NK-92 (cell line): ENCODE measurements around the gene TAOK3.
"Not testable (repeated sequence)": the region's sequence is repeated elsewhere in the genome, so short reads cannot be mapped to it uniquely, and the experiment has no call there.

Experiments
- DNase-seq: peaks from one replicate; lab custom pipeline; 2025; ENCODE audit not compliant: unreplicated experiment; lab: John Stamatoyannopoulos, UW

TAOK3 gene

DNA sequence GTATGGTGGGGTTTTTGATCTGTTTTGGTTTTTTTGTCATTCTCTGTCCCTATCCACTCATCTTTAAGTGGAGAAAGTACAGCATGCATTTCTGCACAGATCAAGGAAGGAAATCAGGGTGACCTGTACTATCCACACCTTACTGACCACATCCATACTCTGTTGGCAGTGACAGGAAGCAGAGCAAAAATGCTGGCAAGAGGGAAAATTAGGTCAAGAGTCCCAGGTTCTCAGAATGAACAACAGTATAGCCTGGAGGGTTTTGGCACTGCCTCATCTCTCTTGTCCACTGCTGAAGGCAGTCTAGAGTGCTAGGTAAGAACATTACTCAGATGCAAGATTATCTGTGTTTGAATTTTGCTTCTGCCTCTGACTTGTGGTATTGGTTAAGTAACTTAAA, 70.7 kb downstream of the TAOK3 start:
- DNase-seq, result no peak

DNA sequence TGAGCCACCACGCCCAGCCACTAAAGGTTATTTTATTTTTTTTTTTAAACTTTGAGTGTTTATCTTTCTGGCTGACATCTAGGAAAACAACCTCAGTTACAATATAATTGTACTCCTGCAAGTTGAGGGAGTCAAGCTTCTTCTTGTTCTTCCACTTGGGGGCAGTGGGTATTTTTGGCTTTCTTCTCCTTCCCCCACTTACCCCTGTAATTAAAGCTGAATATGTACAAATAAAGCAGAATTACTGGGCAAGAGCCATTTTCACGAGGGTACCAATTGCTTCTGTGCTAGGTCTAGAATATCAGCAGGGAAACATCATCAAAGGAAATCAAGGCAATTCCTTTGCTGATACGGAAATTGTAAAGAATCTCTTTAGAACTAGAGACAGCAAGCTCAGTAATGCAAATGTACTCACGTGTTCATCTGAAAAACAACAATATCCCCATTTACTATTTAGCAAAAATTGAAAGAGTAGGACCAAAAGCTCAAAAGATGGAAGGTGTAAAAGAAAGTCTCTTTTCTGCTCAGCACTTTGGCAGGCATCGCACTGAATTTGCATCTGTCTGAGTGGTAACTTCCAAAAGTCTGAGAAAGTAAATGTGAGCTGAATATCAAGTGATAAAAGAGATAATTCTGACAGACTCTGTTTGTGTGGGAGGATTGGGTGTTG, 72.8 kb downstream of the TAOK3 start:
- DNase-seq, result no peak

DNA sequence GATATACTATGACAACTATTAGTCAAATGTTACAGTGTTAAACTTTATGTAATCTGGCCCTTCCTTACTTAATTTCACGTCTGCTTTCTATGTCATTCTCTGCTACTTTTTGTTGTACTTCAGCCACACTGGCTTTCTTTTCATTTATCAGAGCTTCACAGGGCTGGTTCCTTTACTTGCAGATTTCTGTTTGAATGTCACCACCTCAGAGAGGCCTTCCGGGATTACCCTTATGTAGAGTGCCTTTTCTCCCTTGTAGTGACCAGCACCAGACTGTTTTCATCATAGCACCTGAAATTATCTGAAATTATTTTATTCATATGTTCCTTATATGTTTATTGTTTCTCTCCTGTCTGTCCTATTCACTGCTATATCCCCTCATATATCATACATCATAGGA, 75.4 kb downstream of the TAOK3 start:
- DNase-seq, result no peak

DNA sequence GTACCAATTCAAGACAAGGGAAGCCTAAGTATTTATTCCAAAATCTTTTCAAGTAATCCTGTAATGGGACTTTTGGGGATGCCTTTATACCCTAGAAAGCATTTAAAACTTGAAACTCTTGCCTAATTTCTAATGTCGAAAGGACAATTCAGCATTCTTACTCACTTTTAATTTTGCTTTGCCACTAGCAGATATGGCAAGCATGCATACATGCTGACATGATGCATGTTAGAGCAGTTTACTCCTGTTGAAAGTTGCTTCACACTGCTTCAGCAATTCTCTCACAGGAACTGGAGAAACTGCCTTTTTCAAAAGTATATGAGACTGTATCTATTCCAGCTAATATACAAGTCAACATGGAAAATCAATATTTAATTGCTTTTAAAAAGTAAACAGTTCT, 79.9 kb downstream of the TAOK3 start:
- no peak for DNase-seq

DNA sequence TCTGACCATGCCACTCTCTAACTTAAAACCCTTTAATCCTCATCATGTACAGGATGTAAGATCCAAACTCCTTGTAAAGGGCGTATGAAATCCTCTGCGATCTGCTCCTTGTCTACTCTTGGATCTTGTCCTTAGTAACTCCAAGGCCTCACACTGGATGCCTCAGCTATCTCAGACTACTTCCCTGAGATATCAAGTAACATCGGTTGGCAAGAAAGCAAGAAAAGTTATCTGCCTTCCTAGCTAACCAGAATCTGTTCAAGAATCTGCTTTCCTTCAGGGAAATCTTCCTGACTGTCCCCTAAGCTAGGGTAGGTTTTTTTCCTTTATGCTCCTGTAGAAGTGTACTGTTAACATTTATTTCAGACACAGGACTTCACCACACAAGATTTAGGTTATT, 82.6 kb downstream of the TAOK3 start:
- DNase-seq, result no peak

DNA sequence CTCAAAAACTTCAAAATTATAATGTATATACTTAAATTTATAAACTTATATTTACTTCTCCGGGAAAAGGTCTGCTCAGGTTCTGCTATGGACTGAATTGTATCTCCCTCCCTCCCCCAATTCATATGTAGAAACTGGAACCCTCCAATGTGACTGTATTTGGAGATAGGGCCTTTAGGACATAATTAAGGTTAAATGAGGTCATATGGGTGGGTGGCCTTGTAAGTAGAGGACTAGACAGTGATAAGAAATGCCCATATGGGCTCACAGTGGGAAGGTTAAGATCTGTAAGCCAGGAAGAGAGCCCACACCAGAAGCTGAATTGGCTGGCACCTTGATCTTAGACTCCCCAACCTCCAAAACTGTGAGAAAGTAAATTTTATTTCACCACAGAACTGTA, 84.5 kb downstream of the TAOK3 start:
- DNase-seq, result no peak

DNA sequence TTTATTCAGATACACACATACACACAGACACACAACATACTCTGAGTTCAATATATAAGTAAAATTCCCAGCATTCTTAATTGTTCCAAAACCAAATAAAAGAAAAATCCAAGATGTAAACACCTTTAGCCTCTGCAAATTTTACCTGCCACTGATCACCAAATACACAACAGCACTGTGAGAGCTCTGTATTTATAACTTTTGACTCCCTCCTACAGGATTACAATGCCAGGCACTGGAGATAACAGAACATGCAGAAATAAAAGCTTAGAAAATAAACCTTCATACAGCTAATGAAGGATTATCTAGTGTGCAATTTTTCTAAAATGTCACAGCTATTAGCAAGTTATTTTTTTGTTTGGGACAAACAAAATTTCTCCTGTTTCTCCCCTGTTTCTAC, 85.0 kb downstream of the TAOK3 start:
- DNase-seq, result no peak

DNA sequence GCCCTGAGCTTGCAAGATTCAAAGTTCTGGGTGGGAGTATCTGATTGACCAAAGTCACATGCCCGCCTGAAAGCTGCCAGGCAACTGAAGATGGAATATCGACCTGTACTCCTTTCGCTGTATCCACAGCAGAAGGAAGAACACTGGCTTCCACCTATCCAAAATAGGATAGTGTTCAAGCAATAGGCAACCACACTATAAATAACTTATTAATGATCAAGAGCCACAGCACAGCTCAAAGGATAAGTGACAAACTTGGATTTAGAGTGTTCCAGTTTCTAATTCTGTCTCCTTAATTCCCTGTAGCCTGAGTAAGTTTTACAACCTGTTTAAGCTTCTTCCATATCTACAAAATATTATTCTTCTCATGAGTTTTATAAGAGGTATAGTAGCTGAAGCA, 89.9 kb downstream of the TAOK3 start:
- DNase-seq, result no peak

DNA sequence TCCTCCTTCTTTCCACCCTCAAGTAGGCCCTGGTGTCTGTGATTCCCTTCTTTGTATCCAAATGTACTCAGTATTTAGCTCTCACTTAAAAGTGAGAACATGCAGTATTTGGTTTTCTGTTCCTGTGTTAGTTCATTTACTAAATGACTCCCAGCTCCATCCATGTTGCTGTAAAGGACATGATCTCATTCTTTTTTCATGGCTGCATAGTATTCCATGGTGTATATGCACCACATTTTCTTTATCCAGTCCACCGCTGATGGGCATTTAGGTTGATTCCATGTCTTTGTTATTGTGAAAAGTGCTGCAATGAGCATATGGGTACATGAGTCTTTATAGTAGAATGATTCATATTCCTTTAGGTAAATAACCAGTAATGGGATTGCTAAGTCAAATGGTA, 94.4 kb downstream of the TAOK3 start:
- not testable (repeated sequence) for DNase-seq

DNA sequence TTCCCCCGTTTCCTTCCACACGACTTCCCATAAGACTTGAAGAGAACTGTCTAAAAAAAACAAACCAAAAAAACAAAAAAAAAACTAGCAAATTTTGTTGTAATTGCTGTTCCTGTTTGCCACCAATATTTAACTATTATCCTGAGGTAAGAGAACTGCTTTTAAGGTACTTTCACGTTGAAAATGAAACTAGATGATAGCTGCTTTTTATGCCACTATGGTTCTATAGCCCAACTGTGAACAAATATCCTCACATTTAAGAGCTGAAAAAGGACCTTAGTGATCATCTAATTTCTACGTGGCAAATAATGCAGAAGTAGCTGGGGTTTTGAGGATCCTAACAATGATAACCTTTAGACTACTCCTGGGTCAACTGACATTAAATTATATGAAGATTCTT, 98.6 kb downstream of the TAOK3 start:
- no peak for DNase-seq

DNA sequence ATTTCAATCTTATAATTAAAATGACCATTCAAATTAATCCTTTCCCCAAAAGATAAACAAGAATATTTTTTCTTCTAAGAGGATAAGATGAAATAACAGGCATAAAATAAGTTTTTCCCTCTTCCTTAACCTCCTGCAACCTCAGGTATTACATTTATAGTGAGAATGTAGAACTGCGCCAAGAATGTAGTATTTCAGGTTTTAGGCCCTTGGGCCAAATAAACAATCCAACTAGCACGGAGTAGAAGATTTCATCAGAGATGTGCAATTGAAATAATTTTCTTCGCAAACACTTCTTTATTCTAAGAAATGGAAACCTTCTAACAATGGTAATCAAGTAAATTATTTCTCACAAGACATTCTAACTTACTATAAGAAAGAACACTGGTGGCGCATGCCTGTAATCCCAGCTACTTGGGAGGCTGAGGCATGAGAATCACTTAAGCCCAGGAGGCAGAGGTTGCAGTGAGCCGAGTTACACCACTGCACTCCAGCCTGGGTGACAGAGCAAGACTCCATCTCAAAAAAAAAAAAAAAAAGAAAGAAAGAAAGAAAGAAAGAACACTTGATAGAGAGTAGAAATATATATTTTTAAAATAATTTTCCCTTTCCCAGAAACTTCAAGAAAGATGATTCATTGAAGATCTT, 100.8 kb downstream of the TAOK3 start:
- no peak for DNase-seq

DNA sequence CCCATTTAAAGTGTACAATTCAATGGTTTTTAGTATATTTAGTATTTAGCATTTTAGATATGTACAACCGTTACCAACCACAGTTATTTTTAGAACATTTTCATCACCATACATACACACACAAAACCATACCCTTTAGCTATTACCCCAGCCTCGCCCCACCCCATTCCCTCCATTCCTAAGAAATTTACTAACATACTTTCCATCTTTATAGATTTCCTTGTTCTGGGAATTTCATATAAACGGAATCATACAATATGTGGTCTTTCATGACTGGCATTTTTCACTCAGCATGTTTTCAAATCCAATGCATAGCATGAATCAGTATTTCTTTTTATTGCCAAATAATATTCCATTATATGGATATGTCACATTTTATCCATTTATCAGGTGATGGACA, 101.5 kb downstream of the TAOK3 start:
- DNase-seq, result no peak

DNA sequence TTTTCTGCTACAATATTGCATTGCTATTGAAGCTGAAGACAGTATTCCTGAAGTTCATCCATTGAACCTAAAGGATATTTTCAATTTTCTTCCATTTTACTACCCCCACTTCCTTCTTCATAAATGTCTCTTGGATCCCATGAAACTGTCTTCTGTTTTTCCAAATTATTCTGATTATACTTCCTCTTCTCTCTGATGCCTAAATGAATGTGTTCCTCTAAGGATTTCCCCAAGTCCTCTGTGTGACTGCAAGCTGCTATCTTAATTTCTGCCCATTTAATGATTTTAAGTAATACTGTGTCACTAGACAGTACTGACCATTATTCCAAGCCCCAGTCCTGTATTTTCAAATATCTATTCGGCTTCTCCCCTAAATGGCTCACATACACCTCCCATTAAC, 102.9 kb downstream of the TAOK3 start:
- no peak for DNase-seq

DNA sequence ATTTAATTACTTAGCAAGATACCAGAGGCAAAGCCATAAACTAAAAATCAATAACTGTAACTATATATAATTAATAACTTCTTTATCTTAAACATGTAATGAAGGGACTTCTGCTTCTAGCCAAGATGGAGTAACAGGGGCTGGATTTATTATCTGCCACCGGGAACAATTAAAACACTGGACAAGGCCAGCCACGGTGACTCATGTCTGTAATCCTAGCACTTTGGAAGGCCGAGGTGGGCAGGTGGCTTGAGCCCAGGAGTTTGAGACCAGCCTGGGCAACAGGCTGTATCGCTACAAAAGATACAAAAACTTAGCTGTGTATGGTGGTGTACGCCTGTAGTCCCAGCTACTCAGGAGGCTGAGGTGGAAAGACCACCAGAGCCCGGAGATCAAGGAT, 113.6 kb downstream of the TAOK3 start:
- DNase-seq, result no peak

DNA sequence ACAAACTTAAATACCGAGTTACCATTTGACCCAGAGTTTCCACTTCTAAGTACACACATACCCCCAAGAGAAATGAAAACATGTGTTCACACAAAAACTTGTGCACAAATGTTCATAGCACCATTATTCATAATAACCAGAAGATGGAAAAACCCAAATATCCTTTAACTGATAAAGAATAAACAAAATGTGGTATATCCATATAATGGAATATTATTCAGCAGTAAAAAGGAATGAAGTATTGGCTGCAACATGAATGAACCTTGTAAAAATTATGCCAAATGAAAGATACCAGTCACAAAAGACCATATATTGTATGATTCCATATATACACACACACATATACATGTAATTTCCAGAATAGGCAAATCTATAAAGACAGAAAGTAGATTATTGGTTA, 116.4 kb downstream of the TAOK3 start:
- DNase-seq, result no peak

DNA sequence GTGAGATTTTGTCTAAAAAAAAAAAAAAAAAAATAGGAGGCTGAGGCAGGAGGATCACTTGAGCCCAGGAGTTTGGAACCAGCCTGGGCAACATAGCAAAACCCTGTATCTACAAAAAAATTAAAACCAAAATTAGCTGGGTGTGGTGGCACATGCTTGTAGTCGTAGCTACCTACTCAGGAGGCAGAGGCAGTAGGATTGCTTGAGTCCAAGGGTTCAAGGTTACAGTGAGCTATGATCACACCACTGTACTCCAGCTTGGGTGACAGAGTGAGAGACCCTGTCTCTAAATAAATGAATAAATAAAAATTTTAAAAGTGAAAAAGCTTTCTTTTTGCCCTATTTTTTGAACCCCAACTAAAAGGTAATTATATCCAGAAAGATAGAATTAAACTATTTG, 123.2 kb downstream of the TAOK3 start:
- no peak for DNase-seq

DNA sequence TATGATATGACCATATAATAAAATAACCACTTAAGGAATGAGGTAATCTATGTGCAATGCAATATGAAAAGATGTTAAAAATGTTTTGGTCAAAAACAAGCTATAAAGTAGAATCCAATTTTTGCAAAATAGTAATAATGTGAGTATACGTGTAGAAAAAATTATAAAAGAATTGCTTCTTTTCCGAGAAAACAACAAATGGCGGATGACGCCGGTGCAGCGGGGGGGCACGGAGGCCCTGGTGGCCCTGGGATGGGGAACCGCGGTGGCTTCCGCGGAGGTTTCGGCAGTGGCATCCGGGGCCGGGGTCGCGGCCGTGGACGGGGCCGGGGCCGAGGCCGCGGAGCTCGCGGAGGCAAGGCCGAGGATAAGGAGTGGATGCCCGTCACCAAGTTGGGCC, 126.8 kb downstream of the TAOK3 start:
- DNase-seq, result not testable (repeated sequence)

DNA sequence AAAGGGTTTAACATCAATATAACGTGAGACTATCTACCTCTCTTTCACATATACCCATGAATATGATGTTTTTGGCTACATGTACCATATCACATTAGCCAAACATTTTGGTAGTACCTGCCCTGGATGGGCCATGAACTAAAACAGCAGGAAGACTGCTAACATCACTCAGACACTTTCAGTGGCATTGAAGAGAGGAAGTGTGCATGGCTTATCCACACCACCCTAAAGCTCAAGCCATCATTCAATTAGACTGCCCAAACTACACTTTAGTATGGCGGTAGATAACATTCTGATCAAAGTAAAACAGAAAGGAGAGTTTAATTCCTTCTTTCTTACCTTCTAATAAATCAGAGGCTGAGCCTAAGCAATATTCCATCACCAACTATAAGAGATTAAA, 133.8 kb downstream of the TAOK3 start:
- no peak for DNase-seq

DNA sequence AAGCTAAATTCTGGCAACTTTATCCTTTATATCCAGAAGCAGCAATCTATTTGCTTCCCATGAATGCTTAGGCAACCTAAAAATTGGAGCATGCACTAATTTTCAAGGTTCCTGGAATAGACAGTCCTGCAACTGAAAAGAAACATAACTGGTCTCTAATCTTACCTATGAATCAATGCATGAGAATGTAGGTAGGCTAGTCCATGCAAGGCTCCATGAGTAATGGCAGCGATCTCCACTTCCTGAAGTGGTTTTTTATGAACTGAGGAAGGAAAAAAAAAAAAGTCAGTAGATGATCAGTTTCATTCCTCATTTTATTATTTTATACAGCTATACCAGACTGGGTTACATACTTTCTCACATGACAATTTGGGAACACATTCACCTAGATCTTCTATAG, 134.8 kb downstream of the TAOK3 start:
- no peak for DNase-seq

DNA sequence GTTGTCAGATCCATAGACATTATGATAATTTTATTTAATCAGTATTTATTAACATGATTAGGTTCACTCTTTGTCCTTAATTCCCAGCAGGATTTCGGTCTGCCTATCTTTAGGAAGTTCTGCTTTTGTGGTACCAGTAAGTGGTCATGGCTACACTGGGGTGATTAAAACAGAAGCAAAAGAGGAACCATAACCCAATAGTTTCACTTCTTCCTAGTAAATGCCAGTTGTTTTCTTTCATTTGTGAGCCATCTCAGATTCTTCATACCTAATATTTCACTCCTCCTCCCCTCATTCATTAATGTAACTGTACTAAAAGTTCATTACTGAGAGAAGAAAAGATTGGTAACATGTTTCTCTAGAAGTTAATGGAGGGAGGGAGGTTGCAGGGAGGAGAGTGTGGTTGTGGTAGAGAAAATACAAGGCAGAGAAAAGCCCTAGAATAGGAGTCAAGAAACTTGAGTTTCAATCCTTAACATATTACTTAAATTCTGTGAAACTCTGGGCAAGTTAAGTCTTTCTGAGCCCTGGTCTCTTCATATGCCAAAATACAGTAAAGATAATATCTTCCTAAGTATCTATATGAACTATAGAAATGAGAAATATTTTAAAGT, 135.5 kb downstream of the TAOK3 start:
- no peak for DNase-seq

DNA sequence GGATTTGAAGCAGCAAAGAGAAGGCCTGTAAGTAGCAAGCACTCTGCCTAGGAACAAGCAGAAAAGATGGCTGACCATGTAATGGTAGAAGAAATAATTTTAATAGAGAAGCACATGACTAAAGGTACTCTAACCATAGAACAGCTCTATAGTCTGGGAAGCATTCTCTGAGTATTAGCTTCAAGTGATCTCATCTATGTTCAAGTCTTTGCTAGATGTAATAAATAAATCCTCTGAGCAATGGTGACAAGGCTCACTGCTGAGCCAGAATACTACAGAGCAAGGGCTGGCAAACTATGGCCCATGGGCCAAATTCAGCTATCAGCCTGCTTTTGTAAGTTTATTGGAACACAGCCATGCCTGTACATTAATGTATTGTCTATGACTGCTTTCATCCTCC, 152.0 kb downstream of the TAOK3 start:
- no peak for DNase-seq

DNA sequence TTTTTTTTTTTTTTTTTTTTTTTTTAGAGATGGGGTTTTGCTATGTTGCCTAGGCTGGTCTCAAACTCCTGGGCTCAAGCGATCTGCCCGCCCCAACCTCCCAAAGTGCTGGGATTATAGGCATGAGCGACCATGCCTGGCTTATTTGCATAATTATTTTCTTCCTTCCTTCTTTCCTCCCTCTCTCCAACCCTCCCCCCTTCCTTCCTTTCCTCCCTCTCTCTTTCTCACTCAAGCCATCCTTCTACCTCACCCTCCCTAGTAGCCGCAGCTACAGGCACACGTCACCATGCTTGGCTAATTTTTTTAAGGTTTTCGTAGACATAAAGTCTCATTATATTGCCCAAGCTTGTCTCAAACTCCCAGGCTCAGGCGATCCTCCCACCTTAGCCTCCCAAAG, 152.9 kb downstream of the TAOK3 start:
- no peak for DNase-seq

DNA sequence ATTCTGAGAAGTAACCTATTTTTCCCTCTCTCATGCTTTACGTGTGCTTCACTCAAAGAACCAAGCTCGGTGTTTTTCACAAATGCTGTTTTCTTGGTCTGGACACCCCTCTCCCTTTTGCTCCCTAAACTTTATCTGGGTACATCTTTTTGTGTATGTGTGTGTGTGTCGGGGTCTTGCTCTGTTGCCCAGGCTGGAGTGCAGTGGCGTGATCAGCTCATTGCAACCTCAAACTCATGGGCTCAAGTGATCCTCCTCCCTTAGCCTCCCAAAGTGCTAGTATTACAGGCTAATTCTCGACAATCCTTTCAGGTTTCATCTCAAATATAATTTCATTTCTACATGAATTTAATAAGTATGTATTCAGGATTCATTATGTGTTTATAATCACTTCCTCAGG, 153.6 kb downstream of the TAOK3 start:
- DNase-seq, result no peak
